Body of pancreas (tissue), 4 donors: ENCODE results near the gene TTC23L. TPM values are rescaled to one million over a fixed set of nuclear protein-coding genes. Genes with fewer than 3 reads are reported as not detected.

ENCODE experiments used
- ATAC-seq: fragments of 150-250 bp; one replicate; pipeline ENCODE4 v1.9.1; 2016
- DNase-seq, 4 donors: peaks; one replicate each; pipeline ENCODE4 v3.0.0-alpha.2; 2019
- H3K27ac ChIP-seq, 4 donors: fragments of 200-600 bp; sonication (generic); 1 replicate in 3 of 4; 2 replicates in 1 of 4; pipeline versions ENCODE4 v1.5.1 to v1.6.1; 2016 to 2019; ENCODE audit warnings: mild to moderate bottlenecking in 1 of 4, mixed read lengths in 1 of 4, moderate library complexity in 1 of 4
- H3K27me3 ChIP-seq, 2 donors: fragments of 200-600 bp; sonication (generic); one replicate each; pipeline ENCODE4 v1.6.0; 2016; ENCODE audit warnings: mild to moderate bottlenecking in 1 of 2
- H3K36me3 ChIP-seq, 2 donors: fragments of 200-600 bp; sonication (generic); replicated peaks in 1 of 2; 2 replicates each; pipeline ENCODE4 v1.5.1; 2016; ENCODE audit warnings: low read depth in 2 of 2; ENCODE audit not compliant: insufficient read depth in 1 of 2
- H3K4me1 ChIP-seq: fragments of 200-600 bp; sonication (generic); one replicate; pipeline ENCODE4 v1.6.0; 2016
- H3K4me3 ChIP-seq, 2 donors: fragments of 200-600 bp; sonication (generic); 1 replicate in 1 of 2; 2 replicates in 1 of 2; pipeline ENCODE4 v1.5.1; 2016 to 2019
- H3K9me3 ChIP-seq, 3 donors: fragments of 200-600 bp; sonication (generic); 1 replicate in 2 of 3; 2 replicates in 1 of 3; pipeline ENCODE4 v1.5.1; 2016
- CTCF ChIP-seq, 7 experiments: fragments of 450-650 bp in 4 of 7; fragments of 200-600 bp in 3 of 7; sonication (generic) in 3 of 7; IDR thresholded peaks; one replicate each; pipeline ENCODE4 v1.5.1; 2016 to 2019; ENCODE audit warnings: antibody characterized with exemption in 7 of 7
- POLR2A ChIP-seq, 3 donors: fragments of 450-650 bp; IDR thresholded peaks; one replicate each; pipeline ENCODE4 v1.6.1; 2016; ENCODE audit warnings: antibody characterized with exemption in 3 of 3, mild to moderate bottlenecking in 2 of 3
- WGBS, 2 donors: methylation state at CpG; one replicate each; pipeline ENCODE4 v1.1.5; 2017; 5-methylcytosine and 5-hydroxymethylcytosine counted together
- intact Hi-C: fragments of 100-400 bp; cut with DNase I; formaldehyde crosslinking; loops from one replicate; pipeline ENCODE4 v1.15.1; 2023
- total RNA-seq, 2 donors: library from RNA; depleted of rRNA; stranded (reverse); fragments of >200 nt; gene quantifications; one replicate each; pipeline ENCODE4 v1.1.0, GENCODE V29; 2016

Gene TTC23L
- total RNA-seq, 2 donors from 2014 or later, result 1.3 TPM; not detected in 1

GRCh38 chr5:34841816-34842215 is 2.9 kb downstream of the TTC23L start:
- Histone ChIP-seq H3K4me1 (peaks cover 6% of the 10 kb centered on the region), H3K4me3 (no peak overlapping the region), H3K36me3 (no peaks in the 10 kb centered on the region), H3K27ac (no peak overlapping the region), H3K9me3 (no peaks in the 10 kb centered on the region), H3K27me3 (no peaks in the 10 kb centered on the region)
- 79 to 87% methylated on average over 2 of the region's 2 CpGs for WGBS, 2 donors
- DNase-seq (no peak), ATAC-seq (no peak)
- no peak for TF ChIP-seq POLR2A (IDR thresholded peaks at IDR 0.05)
- no peak for TF ChIP-seq CTCF (IDR thresholded peaks at IDR 0.05)
- intact Hi-C loops, result no loop called here

DNA sequence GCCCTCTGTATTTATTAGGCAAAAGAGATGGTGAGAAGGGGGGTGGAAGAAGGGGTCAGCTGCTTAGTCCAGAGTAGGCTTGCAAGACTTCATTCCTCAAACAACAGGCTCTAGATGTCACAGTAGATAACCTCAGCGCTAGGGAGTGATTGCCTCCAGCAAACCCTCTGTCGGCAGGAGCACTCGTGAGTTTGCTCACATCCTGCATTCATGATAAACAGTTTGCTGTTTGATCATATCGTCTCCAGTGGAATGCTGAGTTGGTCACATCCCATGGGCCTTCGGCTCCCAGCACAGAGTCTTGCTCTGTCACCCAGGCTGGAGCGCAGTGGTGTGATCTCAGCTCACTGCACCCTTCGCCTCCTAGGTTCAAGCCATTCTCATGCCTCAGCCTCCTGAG is 3.6 kb downstream of the TTC23L start:
- Histone ChIP-seq H3K4me1 (peaks cover 6% of the 10 kb centered on the region), H3K4me3 (no peak overlapping the region), H3K36me3 (no peaks in the 10 kb centered on the region), H3K9me3 (no peaks in the 10 kb centered on the region), H3K27me3 (no peaks in the 10 kb centered on the region), H3K27ac (no peak overlapping the region)
- ATAC-seq (no peak), DNase-seq (no peak)
- TF ChIP-seq POLR2A (IDR thresholded peaks at IDR 0.05), result no peak
- TF ChIP-seq CTCF (IDR thresholded peaks at IDR 0.05), result no peak
- intact Hi-C loops, result no loop called here
- WGBS, 2 donors, result 77 to 83% methylated on average over 4 to 7 of the region's 7 CpGs

GRCh38 chr5:34843497-34843896 is 4.5 kb downstream of the TTC23L start:
- intact Hi-C loops, result no loop called here
- no peak overlapping the region for H3K4me3 ChIP-seq
- no peak for DNase-seq
- WGBS, 2 donors, result 60 to 61% methylated on average over 2 of the region's 2 CpGs
- no peaks in the 10 kb centered on the region for H3K9me3 ChIP-seq
- no peaks in the 10 kb centered on the region for H3K27me3 ChIP-seq
- ATAC-seq, result no peak
- no peak for TF ChIP-seq POLR2A (IDR thresholded peaks at IDR 0.05)
- TF ChIP-seq CTCF (IDR thresholded peaks at IDR 0.05), result no peak
- H3K36me3 ChIP-seq, result no peaks in the 10 kb centered on the region
- peaks cover 6% of the 10 kb centered on the region for H3K4me1 ChIP-seq
- H3K27ac ChIP-seq, result no peak overlapping the region

- H3K4me1 ChIP-seq, result peaks cover 6% of the 10 kb centered on the region
- H3K27ac ChIP-seq, result no peak overlapping the region
- WGBS, 2 donors, result 56 to 67% methylated on average over 3 of the region's 3 CpGs
- no peaks in the 10 kb centered on the region for H3K9me3 ChIP-seq
- no peak for DNase-seq
- intact Hi-C loops, result no loop called here
- no peak overlapping the region for H3K4me3 ChIP-seq
- TF ChIP-seq POLR2A (IDR thresholded peaks at IDR 0.05) (no peak), CTCF (IDR thresholded peaks at IDR 0.05) (no peak)
- H3K36me3 ChIP-seq, result no peaks in the 10 kb centered on the region
- H3K27me3 ChIP-seq, result no peaks in the 10 kb centered on the region
- ATAC-seq, result no peak
Observed at GRCh38 chr5:34844106-34844505, 5.1 kb downstream of the TTC23L start.

- H3K4me1 ChIP-seq, result no peaks in the 10 kb centered on the region
- no peak overlapping the region for H3K27ac ChIP-seq
- H3K36me3 ChIP-seq, result no peaks in the 10 kb centered on the region
- no peak for ATAC-seq
- intact Hi-C loops, result no loop called here
- WGBS, 2 donors, result 68 to 78% methylated on average over 4 of the region's 4 CpGs
- no peak overlapping the region for H3K4me3 ChIP-seq
- TF ChIP-seq CTCF (IDR thresholded peaks at IDR 0.05), result no peak
- H3K27me3 ChIP-seq, result no peaks in the 10 kb centered on the region
- H3K9me3 ChIP-seq, result no peaks in the 10 kb centered on the region
- no peak for DNase-seq
Observed at GRCh38 chr5:34844999-34845398, 6.0 kb downstream of the TTC23L start.
